ENCODE measurements around the gene PEPD. TPM values are rescaled to one million over a fixed set of nuclear protein-coding genes. Genes with fewer than 3 reads are reported as not detected.

Gene PEPD
- total RNA-seq, 8 experiments from 2014 or later, result 15.1 to 113 (median 40.7) TPM

- Histone ChIP-seq H3K4me1 (replicated peaks in 1 of 2) (peaks cover 29 to 30% of the 10 kb centered on the region in 2 donors), H3K27ac (no peak overlapping the region), H3K4me3 (no peak overlapping the region)
- in situ Hi-C loops (cut with MboI; ENCODE audit: low pct_unique_long_range_greater_than_20kb in 2 of 9, low sequenced_read_pairs in 9 of 9, unreplicated experiment in 9 of 9), result no loop called here
- ATAC-seq (replicated peaks in 6 of 8), result no peak
- WGBS, 10 experiments, result 70 to 100% (median 92%) methylated on average over 1 to 4 of the region's 4 CpGs; no CpG with 5 or more reads in 4 of the 10 experiments
These were observed 49.4 kb downstream of the PEPD start for GRCh38 chr19:33472226-33472625.

- in situ Hi-C loops (cut with MboI; ENCODE audit: low pct_unique_long_range_greater_than_20kb in 2 of 9, low sequenced_read_pairs in 9 of 9, unreplicated experiment in 9 of 9), result no loop called here
- peaks cover 31 to 35% of the 10 kb centered on the region in 2 donors for H3K4me1 ChIP-seq (replicated peaks in 1 of 2)
- H3K4me3 ChIP-seq, result no peak overlapping the region
- 0 to 94% (median 71%) methylated on average over 1 to 8 of the region's 13 CpGs; no CpG with 5 or more reads in 4 of the 10 experiments for WGBS, 10 experiments
- ATAC-seq (replicated peaks in 6 of 8), result no peak
- no peak overlapping the region for H3K27ac ChIP-seq
These were observed 50.2 kb downstream of the PEPD start for GRCh38 chr19:33471111-33471996.

GRCh38 chr19:33470686-33471085 is 50.9 kb downstream of the PEPD start:
- ATAC-seq (replicated peaks in 6 of 8), result no peak
- in situ Hi-C loops (cut with MboI; ENCODE audit: low pct_unique_long_range_greater_than_20kb in 2 of 9, low sequenced_read_pairs in 9 of 9, unreplicated experiment in 9 of 9), result no loop called here
- Histone ChIP-seq H3K27ac (no peak overlapping the region), H3K4me1 (replicated peaks in 1 of 2) (peaks cover 31 to 35% of the 10 kb centered on the region in 2 donors), H3K4me3 (no peak overlapping the region)
- 57 to 100% (median 95%) methylated on average over 1 to 4 of the region's 5 CpGs; no CpG with 5 or more reads in 3 of the 10 experiments for WGBS, 10 experiments

GRCh38 chr19:33470040-33470330 is 51.6 kb downstream of the PEPD start:
- no peak overlapping the region for H3K27ac ChIP-seq
- no peak overlapping the region for H3K4me3 ChIP-seq
- WGBS, 10 experiments, result 83 to 100% (median 88%) methylated on average over 1 to 5 of the region's 7 CpGs; no CpG with 5 or more reads in 7 of the 10 experiments
- H3K4me1 ChIP-seq (replicated peaks in 1 of 2), result peaks cover 31 to 35% of the 10 kb centered on the region in 2 donors
- ATAC-seq (replicated peaks in 6 of 8), result no peak
- in situ Hi-C loops (cut with MboI; ENCODE audit: low pct_unique_long_range_greater_than_20kb in 2 of 9, low sequenced_read_pairs in 9 of 9, unreplicated experiment in 9 of 9), result no loop called here

- 95 to 100% (median 98%) methylated on average over 1 to 9 of the region's 20 CpGs; no CpG with 5 or more reads in 6 of the 10 experiments for WGBS, 10 experiments
- H3K27ac ChIP-seq, result no peak overlapping the region
- in situ Hi-C loops (cut with MboI; ENCODE audit: low pct_unique_long_range_greater_than_20kb in 2 of 9, low sequenced_read_pairs in 9 of 9, unreplicated experiment in 9 of 9), result no loop called here
- ATAC-seq (replicated peaks in 6 of 8), result no peak
- peaks cover 31 to 35% of the 10 kb centered on the region in 2 donors for H3K4me1 ChIP-seq (replicated peaks in 1 of 2)
- H3K4me3 ChIP-seq, result no peak overlapping the region
These were observed 52.2 kb downstream of the PEPD start for GRCh38 chr19:33469171-33470039.

GRCh38 chr19:33468361-33469170 is 53.0 kb downstream of the PEPD start:
- Histone ChIP-seq H3K27ac (peak overlapping the region; percentile 13 to 62), H3K4me1 (replicated peaks in 1 of 2) (peaks cover 29 to 38% of the 10 kb centered on the region in 2 donors), H3K4me3 (no peak overlapping the region)
- whole genome bisulfite sequencing, 10 experiments, result 60 to 100% (median 73%) methylated on average over 1 to 19 of the region's 31 CpGs; no CpG with 5 or more reads in 4 of the 10 experiments
- in situ Hi-C loops (cut with MboI; ENCODE audit: low pct_unique_long_range_greater_than_20kb in 2 of 9, low sequenced_read_pairs in 9 of 9, unreplicated experiment in 9 of 9), result no loop called here
- peak in 5 of 8 experiments; percentile 69 to 88 (median 80) for ATAC-seq (replicated peaks in 6 of 8)

GRCh38 chr19:33467851-33468250 is 53.7 kb downstream of the PEPD start:
- in situ Hi-C loops (cut with MboI; ENCODE audit: low pct_unique_long_range_greater_than_20kb in 2 of 9, low sequenced_read_pairs in 9 of 9, unreplicated experiment in 9 of 9), result no loop called here
- H3K4me1 ChIP-seq (replicated peaks in 1 of 2), result peaks cover 28 to 38% of the 10 kb centered on the region in 2 donors
- peak overlapping the region in 1 of 2 donors; percentile 62 for H3K27ac ChIP-seq
- peak in 5 of 8 experiments; percentile 37 to 63 (median 53) for ATAC-seq (replicated peaks in 6 of 8)
- no peak overlapping the region for H3K4me3 ChIP-seq
- 70 to 97% (median 93%) methylated on average over 2 to 7 of the region's 11 CpGs; no CpG with 5 or more reads in 4 of the 10 experiments for WGBS, 10 experiments

GRCh38 chr19:33465834-33466233 is 55.8 kb downstream of the PEPD start:
- ATAC-seq (replicated peaks in 6 of 8), result no peak
- Histone ChIP-seq H3K4me3 (no peak overlapping the region), H3K27ac (no peak overlapping the region), H3K4me1 (replicated peaks in 1 of 2) (peaks cover 24 to 49% of the 10 kb centered on the region in 2 donors)
- in situ Hi-C loops (cut with MboI; ENCODE audit: low pct_unique_long_range_greater_than_20kb in 2 of 9, low sequenced_read_pairs in 9 of 9, unreplicated experiment in 9 of 9), result no loop called here
- WGBS, 10 experiments, result 88 to 100% (median 100%) methylated on average over 1 of the region's 1 CpG

- ATAC-seq (replicated peaks in 6 of 8), result no peak
- H3K4me3 ChIP-seq, result no peak overlapping the region
- no peak overlapping the region for H3K27ac ChIP-seq
- peaks cover 24 to 49% of the 10 kb centered on the region in 2 donors for H3K4me1 ChIP-seq (replicated peaks in 1 of 2)
- WGBS, 10 experiments, result 80 to 100% (median 97%) methylated on average over 1 to 9 of the region's 9 CpGs; no CpG with 5 or more reads in 4 of the 10 experiments
- in situ Hi-C loops (cut with MboI; ENCODE audit: low pct_unique_long_range_greater_than_20kb in 2 of 9, low sequenced_read_pairs in 9 of 9, unreplicated experiment in 9 of 9), result no loop called here
These were observed 56.2 kb downstream of the PEPD start for GRCh38 chr19:33465371-33465770.

- in situ Hi-C loops (cut with MboI; ENCODE audit: low pct_unique_long_range_greater_than_20kb in 2 of 9, low sequenced_read_pairs in 9 of 9, unreplicated experiment in 9 of 9), result no loop called here
- ATAC-seq (replicated peaks in 6 of 8), result no peak
- WGBS, 10 experiments, result 60 to 94% (median 82%) methylated on average over 1 to 9 of the region's 10 CpGs; no CpG with 5 or more reads in 5 of the 10 experiments
These were observed 56.9 kb downstream of the PEPD start for GRCh38 chr19:33464733-33465115.

GRCh38 chr19:33464010-33464732 is 57.4 kb downstream of the PEPD start:
- no peak for ATAC-seq (replicated peaks in 6 of 8)
- WGBS, 10 experiments, result 60 to 100% (median 94%) methylated on average over 1 to 4 of the region's 12 CpGs; no CpG with 5 or more reads in 2 of the 10 experiments
- in situ Hi-C loops (cut with MboI; ENCODE audit: low pct_unique_long_range_greater_than_20kb in 2 of 9, low sequenced_read_pairs in 9 of 9, unreplicated experiment in 9 of 9), result no loop called here
- Histone ChIP-seq H3K27ac (no peak overlapping the region), H3K4me1 (replicated peaks in 1 of 2) (peaks cover 26 to 57% of the 10 kb centered on the region in 2 donors), H3K4me3 (no peak overlapping the region)

More at GRCh38 chr19:33464733-33465115, 56.9 kb downstream of the PEPD start:
- no peak overlapping the region for H3K27ac ChIP-seq
- peaks cover 24 to 51% of the 10 kb centered on the region in 2 donors for H3K4me1 ChIP-seq (replicated peaks in 1 of 2)
- no peak overlapping the region for H3K4me3 ChIP-seq

- 40 to 88% (median 70%) methylated on average over 1 to 10 of the region's 10 CpGs; no CpG with 5 or more reads in 1 of the 10 experiments for WGBS, 10 experiments
- in situ Hi-C loops (cut with MboI; ENCODE audit: low pct_unique_long_range_greater_than_20kb in 2 of 9, low sequenced_read_pairs in 9 of 9, unreplicated experiment in 9 of 9), result no loop called here
- Histone ChIP-seq H3K4me1 (replicated peaks in 1 of 2) (peaks cover 22 to 56% of the 10 kb centered on the region in 2 donors), H3K4me3 (no peak overlapping the region), H3K27ac (no peak overlapping the region)
- peak in 2 of 8 experiments; percentile 31 to 54 for ATAC-seq (replicated peaks in 6 of 8)
These were observed 58.4 kb downstream of the PEPD start for GRCh38 chr19:33463199-33463598.

Data from motor neuron (in vitro differentiated cells).